Right lung (tissue), 5 donors: ENCODE measurements around the gene PSKH1. TPM values are rescaled to one million over a fixed set of nuclear protein-coding genes. Genes with fewer than 3 reads are reported as not detected.
"Not testable (repeated sequence)": the region's sequence is repeated elsewhere in the genome, so short reads cannot be mapped to it uniquely, and the experiment has no call there.

ENCODE experiments used
- DNase-seq, 2 donors: peaks; one replicate each; pipeline ENCODE4 v3.0.0-alpha.2; 2013
- polyA plus RNA-seq, 5 donors: library from polyadenylated mRNA; unstranded; fragments of 120-200 nt; gene quantifications; one replicate each; pipeline versions ENCODE4 v1.2.1 to v1.2.3, GENCODE V29; 2013; ENCODE audit warnings: inconsistent platforms in 1 of 5, low replicate concordance in 1 of 5; ENCODE audit not compliant: insufficient read length in 5 of 5, insufficient read depth in 1 of 5

Gene PSKH1
- polyA plus RNA-seq, 5 donors, result 21.5 to 33.5 (median 25.7) TPM

DNA sequence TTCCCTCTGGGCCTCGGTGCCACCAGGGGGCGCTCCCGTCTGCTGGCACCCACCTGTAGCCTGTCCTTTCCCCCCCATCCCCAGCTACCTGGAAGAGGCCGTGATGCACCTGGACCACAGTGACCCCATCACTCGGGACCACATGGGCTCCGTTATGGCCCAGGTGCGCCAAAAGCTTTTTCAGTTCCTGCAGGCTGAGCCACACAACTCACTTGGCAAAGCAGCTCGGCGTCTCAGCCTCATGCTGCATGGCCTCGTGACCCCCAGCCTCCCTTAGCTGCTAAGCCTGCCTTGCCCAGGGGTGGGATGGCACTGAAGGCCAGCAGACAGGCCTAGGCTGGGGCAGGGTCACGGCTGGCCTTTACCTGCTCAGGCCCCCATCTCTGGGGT lies 9.2 kb upstream of the PSKH1 start:
- DNase-seq, result no peak

DNA sequence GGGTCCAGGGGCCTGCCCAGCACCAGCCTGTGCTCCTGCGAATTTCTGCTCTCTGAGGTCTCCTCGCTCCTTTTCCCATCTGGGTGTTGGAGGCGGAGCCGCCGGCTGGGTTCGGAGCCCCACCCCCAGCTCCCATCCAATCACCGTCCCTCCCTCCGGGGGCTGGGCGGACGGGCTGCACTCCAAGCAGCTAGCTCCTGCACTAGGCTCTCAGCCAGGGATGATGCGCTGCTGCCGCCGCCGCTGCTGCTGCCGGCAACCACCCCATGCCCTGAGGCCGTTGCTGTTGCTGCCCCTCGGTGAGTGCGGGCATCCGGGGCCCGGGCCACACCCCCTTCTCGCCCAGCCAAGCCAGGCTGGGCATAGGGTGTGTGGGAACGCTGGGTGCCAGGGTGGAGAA lies 8.4 kb upstream of the PSKH1 start, which contains the start of gene NRN1L:
Gene NRN1L (plus strand): TSS at position 202 of the 400 bp plus-strand sequence. CDS start 19 bp downstream, at position 221.
- DNase-seq, result peak; percentile 83

DNA sequence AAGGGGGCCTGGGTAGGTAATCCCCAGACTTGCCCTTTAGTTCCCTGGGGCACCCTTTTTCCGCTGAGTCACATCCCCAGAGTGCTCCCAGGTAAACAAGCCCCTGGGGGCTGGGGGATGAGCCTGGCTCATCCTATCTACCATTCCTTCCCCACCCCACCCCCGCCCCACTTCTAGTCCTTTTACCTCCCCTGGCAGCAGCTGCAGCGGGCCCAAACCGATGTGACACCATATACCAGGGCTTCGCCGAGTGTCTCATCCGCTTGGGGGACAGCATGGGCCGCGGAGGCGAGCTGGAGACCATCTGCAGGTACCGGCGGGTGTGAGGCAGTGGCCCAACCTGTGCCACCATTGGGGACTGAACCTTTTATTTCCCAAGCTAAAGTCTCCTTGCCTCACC lies 7.5 kb upstream of the PSKH1 start:
- no peak for DNase-seq

- no peak for DNase-seq
Measured at GRCh38 chr16:67885976-67886375, 7.1 kb upstream of the PSKH1 start.

DNA sequence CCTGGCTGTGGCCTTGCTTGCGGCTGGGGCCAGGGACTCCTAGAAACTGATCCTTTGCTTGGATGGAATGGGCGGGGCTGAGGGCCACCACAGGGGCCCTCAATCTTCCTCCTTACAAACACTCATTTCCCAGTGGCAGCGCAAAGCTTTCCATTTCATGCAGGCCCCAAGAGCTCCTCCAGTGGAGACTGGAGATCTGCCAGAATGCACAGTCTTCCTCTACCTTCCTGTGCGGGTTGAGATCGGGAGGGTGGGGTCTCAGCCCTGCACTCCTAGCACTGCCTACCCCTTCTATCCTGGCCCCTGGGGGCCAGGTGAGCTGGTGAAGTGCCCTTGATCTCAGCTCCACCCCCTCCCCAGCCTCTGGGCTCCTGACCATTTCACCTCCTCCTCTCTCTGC lies 6.7 kb upstream of the PSKH1 start:
- DNase-seq, result peak; percentile 46 to 63

DNA sequence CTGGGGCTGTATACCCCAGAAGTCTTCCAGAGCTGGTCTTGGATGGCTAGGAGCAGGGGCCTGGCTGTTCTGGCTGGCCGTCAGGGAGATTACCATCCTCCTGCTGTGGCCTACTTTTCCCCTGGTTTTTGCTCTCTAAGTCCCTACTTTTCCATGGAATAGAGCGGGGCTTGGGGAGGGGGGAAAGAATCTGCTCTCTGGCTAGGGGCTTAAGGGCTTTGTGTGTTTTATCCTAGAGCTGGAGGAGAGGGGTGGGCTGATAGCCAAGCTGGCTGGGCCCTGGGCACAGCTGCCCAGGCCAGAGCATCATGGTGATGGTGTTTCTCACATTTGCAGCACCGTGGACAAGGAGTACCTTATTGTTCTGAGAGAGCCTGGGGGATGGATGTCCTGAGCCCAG lies 4.7 kb upstream of the PSKH1 start:
- no peak for DNase-seq

DNA sequence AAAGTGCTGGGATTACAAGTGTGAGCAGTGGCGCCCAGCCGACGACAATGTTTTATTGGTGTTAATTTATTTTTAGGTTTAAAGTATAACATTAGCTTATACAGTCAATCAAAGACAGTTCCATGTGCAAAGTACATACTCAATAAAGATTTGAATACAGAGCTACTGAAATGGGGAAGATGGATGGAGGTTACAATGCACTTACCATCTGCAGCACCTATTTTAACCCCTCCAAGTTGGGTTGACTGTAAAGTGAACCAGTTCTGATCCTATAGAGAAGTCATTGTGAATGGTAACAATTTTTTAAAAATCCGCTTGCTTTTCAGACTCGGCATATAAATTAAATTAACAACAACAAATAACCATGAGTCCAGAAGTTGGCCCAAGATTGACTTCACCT lies 679 bp upstream of the PSKH1 start:
- no peak for DNase-seq

DNA sequence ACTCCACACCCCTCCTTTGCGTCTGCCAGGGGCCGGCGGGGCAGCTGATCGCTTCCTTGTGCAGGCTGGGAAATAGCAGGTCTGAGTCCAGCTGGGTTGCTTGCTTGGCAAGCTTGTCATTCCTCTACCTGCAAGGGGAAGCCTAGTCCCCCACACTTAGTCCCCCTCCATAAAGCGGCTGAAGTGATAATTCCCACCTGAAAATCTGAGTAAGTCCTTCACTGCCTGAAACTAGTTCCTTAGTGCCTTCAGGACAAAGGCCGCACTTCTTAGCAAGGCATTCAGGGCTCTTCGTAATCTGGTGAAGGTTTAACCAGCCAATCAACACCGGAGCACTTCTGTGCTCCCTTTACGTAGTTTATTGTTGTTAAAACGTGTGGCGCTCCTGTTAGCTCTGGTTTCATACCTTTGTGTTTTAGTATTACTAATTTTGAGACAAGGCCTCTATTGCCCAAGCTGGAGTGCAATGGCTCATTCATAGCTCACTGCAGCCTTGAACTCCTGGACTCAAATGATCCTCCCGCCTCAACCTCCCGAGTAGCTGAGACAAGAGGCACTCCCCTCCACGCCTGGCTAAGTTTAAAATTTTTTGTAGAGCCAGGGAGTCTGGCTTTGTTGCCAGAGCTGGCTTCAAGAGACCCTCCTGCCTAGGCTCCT lies 817 bp downstream of the PSKH1 start:
- no peak for DNase-seq

DNA sequence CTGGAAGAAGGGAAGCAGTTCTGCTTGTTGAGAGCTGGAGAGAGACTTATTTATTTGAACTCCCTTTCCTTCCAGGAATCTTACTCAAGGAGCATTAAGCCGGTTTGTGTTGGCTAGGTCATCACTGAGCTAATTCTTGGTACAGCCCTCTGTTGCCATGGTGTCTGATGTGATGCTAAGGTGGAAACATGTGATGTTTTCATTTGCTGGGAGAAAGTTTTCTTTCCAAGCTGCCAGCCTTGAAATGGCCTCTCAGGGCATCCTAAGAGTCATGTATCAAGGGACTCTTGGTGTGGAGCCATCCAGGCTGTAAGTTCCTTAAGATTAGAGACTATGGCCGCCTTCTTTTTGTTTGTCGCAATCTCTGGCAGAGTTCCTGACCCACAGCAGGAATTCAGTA lies 4.2 kb downstream of the PSKH1 start:
- DNase-seq, result no peak

GRCh38 chr16:67901734-67902133 lies 8.7 kb downstream of the PSKH1 start:
- DNase-seq, result no peak

- DNase-seq, result no peak
Measured at GRCh38 chr16:67902831-67903230, 9.8 kb downstream of the PSKH1 start.

GRCh38 chr16:67907397-67908180 lies 14.5 kb downstream of the PSKH1 start:
- DNase-seq, result no peak

- DNase-seq, result no peak
Measured at GRCh38 chr16:67909056-67909742, 16.1 kb downstream of the PSKH1 start.

- DNase-seq, result no peak
Measured at GRCh38 chr16:67910158-67910557, 17.1 kb downstream of the PSKH1 start.

GRCh38 chr16:67914758-67915495 lies 21.9 kb downstream of the PSKH1 start:
- no peak for DNase-seq

GRCh38 chr16:67915496-67915769 lies 22.4 kb downstream of the PSKH1 start:
- not testable (repeated sequence) for DNase-seq

- no peak for DNase-seq
Measured at GRCh38 chr16:67915831-67916723, 23.0 kb downstream of the PSKH1 start.

DNA sequence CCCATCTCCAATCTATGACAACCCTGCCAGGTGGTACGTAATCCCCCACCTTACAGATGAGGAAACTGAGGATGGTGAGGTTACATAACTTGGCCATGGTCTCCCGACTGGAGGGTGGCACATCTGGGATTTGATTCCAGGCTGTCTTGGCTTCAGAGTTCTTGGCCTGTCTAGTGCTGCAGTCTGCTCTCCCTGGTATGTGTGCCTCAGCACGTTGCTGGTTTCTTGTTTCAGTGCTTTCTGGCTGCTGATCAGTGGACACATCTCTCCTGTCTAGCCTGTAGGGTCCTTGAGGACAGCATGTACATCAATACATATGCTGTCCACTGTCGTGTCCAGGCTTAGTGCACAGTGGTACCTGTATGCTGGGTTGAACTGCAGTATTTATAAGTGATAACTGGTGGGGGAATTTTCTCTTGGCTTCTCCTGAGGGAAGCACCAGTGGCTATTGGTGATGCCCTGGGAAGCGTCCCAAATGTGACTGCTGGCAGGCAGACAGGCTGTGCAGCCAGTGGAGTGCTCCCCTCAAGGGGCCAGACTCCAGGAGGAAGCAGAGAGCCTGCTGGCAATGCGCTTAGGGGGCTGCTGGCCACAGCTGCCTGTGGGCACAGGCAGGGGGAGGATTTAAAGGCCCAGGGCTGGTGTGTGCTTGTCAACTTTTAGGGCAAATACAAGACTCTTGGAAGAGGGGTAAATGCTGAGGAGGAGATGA lies 24.2 kb downstream of the PSKH1 start:
- DNase-seq, result no peak

- DNase-seq, result no peak
Measured at GRCh38 chr16:67917852-67918236, 24.8 kb downstream of the PSKH1 start.

DNA sequence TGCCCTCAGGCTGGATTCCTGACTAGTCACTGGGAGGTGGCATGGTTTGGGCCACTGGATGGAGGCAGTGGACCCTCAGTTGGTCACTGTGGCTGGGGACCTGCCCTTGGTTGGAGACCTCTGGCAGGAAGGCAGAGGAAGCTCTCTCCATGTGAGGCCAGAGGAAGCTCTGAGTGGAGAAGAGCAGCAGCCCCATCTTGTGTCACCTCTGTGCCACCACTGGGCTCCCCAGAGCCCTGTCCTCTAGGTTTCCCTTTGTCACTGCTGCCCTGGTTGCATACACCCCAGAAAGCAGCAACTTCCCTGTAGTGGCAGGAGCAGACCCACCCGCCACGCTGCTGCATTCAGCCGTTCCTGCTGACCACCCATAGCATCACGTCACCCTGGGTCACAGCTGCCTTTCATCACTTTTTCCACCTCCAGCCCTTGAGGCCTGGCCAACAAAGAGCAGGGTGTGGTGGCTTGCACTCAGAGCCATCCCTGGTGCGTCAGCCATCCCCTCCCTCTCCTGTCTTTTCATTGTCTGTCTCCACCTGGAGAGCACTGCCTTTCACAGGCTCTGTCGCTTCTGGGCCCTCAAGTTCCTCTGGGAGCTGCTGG lies 26.7 kb downstream of the PSKH1 start:
- no peak for DNase-seq
